Body of pancreas (tissue), 4 donors: ENCODE data around the gene ADORA1.

Source experiments
- CTCF ChIP-seq, 7 experiments: fragments of 450-650 bp in 4 of 7; fragments of 200-600 bp in 3 of 7; sonication (generic) in 3 of 7; IDR thresholded peaks; one replicate each; pipeline ENCODE4 v1.5.1; 2016 to 2019; ENCODE audit warnings: antibody characterized with exemption in 7 of 7
- POLR2A ChIP-seq, 3 donors: fragments of 450-650 bp; IDR thresholded peaks; one replicate each; pipeline ENCODE4 v1.6.1; 2016; ENCODE audit warnings: antibody characterized with exemption in 3 of 3, mild to moderate bottlenecking in 2 of 3

GRCh38 chr1:203144661-203145060 is 17.1 kb downstream of the ADORA1 start:
- TF ChIP-seq CTCF (IDR thresholded peaks at IDR 0.05) (no peak), POLR2A (IDR thresholded peaks at IDR 0.05) (no peak)
